GM18907 (cell line): ENCODE results near the gene YIF1A.
"Not testable (repeated sequence)": the region's sequence is repeated elsewhere in the genome, so short reads cannot be mapped to it uniquely, and the experiment has no call there.

ENCODE experiments used
- ATAC-seq: cut with Tn5 transposase; IDR thresholded peaks from one replicate; pipeline ENCODE4 v1.9.1; 2021; ENCODE audit warnings: mild to moderate bottlenecking, moderate library complexity; ENCODE audit not compliant: unreplicated experiment

Gene YIF1A

GRCh38 chr11:66311965-66312548, 23.1 kb upstream of the YIF1A start:
- ATAC-seq, result peak; percentile 69

- peak; percentile 0 for ATAC-seq
Measured at GRCh38 chr11:66311470-66311964, 22.6 kb upstream of the YIF1A start.

GRCh38 chr11:66310803-66311440, 22.0 kb upstream of the YIF1A start:
- not testable (repeated sequence) for ATAC-seq

GRCh38 chr11:66310324-66310723, 21.4 kb upstream of the YIF1A start:
- no peak for ATAC-seq

- ATAC-seq, result no peak
Measured at GRCh38 chr11:66309475-66309874, 20.5 kb upstream of the YIF1A start.

- ATAC-seq, result no peak
Measured at GRCh38 chr11:66302656-66303055, 13.7 kb upstream of the YIF1A start.

DNA sequence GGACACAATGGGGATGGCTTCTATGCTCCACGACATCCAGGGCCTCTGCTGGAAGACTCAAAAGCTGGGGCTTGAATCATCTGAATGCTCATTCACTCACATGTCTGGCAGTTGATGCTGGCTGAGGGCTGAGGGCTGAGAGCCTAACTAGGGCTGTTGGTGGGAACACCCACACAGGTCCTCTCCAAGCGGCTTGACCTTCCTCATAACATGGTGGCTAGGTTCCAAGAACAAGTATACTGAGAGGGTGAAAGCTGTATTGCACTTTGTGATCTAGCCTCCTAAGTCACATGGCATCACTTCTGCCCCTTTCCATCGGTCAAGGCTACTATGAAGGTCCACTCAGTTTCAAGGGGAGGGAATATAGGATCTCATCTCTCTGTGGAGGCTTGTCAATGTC, 10.2 kb upstream of the YIF1A start:
- ATAC-seq, result no peak

DNA sequence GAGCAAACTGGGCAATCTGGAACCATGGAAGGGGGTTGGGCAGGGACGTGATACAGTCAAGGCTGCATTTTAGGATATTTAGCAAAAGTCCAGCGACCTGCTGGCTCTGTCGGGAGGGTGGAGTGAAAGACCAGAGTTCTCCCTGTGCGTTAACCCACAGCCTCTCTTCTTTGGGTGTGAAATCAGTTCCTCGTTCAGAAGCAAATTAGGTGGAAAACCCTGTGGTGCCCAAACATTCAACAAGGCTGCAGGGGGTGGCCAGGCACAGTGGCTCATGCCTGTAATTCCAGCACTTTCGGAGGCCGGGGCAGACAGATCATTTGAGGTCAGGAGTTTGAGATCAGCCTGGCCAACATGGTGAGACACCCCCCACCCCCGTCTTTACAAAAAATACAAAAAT, 8.7 kb upstream of the YIF1A start:
- ATAC-seq, result no peak

DNA sequence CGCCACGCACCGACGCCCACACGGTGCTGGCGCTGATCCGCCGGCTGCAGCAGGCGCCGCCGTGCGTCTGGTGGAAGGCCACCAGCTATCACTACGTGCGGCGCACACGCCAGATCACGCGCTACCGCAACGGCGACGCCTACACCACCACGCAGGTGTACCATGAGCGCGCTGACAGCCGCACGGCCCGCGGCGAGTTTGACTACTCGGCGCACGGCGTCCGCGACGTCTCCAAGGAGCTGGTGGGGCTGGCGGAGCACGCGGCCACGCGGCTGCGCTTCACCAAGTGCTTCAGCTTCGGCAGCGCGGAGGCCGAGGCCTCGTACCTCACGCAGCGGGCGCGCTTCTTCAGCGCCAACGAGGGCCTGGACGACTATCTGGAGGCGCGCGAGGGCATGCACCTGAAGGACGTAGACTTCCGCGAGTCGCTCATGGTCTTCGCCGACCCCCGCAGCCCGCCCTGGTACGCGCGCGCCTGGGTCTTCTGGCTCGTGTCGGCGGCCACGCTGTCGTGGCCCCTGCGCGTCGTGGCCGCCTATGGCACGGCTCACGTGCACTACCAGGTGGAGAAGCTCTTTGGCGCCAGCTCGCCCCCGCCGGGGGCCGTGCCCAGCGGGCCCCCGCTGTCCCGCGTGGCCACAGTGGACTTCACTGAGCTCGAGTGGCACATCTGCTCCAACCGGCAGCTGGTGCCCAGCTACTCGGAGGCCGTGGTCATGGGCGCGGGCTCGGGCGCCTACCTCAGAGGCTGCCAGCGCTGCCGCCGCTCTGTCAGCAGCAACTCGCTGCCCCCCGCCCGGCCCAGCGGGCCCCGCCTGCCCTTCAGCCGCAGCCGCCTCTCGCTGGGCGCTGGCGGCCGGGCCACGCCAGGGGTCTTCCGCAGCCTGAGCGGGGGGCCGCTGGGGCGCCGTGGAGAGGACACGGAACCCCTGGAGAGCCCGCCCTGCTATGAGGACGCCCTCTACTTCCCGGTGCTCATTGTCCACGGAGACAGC, 6.0 kb upstream of the YIF1A start:
- ATAC-seq, result no peak

DNA sequence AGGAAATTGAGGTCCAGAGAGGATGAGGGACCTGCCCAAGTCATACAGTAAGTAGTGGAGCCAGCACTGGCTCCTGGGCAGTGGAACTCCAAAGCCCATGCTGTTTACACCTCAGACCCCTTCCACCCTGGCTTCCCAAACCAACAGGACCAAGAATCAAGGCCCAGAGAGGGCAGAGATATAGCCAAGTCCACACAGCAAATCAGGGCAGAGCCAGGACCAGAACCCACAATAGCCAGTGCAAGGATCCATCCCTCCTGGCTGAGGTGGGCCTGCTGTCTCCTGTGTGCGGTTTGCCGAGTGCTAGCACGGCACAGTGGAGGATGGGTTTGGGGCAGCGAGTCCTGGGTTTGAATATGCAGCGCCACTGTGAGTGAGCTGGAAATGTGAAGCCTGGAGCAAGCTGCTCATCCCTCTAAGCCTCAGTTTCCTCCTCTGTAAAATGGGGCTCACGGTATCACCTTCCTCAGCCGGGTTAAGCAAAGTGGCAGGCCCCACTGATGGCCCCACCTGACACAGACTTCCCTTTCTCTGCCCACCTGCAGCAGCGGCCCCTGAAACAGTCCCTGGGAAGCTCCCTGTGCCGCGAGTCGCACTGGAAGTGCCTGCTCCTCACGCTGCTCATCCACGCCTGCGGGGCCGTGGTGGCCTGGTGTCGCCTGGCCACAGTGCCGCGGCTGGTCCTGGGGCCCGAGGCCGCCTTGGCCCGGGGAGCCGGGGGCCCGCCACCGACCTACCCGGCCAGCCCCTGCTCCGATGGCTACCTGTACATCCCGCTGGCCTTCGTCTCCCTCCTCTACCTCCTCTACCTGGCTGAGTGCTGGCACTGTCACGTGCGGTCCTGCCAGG, 5.1 kb upstream of the YIF1A start:
- ATAC-seq, result no peak

DNA sequence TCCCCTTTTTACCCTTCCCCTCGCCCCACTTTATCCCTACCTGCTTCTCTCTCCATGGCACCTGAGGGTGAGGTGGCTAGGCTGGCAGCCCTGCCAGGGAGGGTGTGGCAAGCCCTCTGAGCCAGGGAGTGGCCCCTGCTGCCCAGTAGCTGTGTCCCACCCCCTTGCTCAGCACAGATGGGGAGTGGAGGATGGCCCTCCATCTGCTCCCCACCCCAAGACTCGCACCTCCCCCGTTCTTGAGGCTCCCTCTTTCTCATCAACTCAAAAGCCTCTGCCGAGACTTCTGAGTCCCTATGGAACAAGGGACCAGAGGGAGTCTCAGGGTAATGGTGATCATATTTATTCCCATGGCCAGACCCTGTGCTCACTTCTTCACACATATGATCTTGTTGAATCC, 4.4 kb upstream of the YIF1A start:
- ATAC-seq, result no peak

DNA sequence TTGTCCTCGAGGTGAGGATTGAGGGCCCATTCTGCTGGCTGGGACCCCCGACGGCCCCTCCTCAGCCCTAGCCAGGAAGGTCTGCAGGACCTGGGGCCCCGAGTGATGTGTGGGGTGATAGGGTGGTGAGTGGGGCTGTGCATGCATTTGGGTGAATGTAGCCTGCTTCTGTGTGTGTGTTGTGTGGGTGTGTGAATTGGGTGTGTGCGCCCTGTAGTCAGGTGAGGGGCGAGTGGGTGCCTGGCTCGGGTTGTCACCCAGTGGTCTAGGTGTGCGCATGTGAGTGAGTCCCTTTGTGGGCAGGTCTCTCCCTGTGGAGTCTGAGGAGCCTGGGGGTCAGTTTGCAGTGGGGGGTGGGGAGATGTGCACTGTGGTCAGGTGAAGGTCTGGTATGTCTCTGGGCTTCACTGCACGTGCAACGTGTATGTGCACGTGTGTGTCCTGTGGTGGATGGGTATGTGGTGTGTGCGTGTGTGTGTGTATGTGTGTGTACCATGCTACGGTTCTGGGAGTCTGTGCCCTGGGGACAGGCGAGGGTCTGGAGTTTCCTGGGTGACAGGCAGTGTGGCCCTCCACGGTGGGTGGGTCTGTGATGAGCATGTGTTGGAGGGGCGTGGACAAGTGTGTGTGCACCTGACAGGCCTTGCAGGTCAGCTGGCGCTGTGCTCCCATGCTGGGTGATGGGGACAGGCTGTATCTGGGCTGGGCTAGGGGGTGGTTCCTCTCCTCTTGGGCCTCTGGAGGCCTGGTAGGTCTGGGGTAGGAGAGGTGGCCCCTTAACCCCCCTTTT, 3.8 kb upstream of the YIF1A start:
- ATAC-seq, result no peak

DNA sequence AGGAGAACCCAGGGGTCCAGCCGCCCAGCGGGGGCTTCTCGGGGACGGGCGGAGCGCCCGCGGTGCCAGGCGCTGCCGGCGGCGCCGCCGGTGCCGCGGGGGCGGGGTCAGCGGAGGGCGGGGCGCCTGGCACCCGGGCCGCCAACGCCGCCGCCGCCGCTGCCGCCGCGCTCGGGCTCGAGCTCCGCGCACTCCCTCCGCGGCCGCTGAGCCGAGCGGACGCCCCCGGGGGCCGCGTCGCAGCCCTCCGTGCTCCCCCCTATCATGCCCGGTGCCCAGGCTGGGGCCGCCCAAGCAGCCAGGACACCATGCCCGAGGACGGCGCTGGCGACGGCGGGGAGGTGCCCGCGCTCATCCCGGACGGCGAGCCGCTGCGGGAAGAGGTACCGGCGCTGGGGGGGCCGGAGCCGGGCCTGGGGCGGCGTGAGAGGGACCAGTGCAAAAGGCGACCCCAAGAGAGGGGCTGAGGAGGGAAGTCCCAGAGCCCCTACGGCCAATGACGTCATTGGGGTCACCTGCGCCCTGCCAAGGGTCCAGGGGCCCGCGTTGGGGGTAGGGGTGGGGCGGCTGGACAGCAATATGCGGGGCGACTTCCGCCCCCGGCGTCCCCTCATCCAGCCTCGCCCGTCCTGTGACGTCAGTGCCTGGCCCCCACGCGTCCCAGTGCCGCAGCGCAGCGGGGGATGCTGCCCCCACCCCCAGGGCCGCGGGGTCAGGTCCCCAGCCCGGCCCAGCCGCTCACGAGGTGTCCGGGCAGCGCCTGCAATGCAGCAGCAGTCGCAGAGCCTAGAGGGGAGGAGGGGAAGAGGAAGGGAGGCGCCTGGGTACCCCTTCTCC, 3.0 kb upstream of the YIF1A start, which contains the start of gene TMEM151A:
Gene TMEM151A, plus strand, starts transcription at position 189 of the 837 bp plus-strand sequence. Its CDS starts 120 bp downstream, at position 309.
- no peak for ATAC-seq

- no peak for ATAC-seq
Measured at GRCh38 chr11:66291303-66291705, 2.4 kb upstream of the YIF1A start.

GRCh38 chr11:66290330-66290621, 1.3 kb upstream of the YIF1A start:
- no peak for ATAC-seq

DNA sequence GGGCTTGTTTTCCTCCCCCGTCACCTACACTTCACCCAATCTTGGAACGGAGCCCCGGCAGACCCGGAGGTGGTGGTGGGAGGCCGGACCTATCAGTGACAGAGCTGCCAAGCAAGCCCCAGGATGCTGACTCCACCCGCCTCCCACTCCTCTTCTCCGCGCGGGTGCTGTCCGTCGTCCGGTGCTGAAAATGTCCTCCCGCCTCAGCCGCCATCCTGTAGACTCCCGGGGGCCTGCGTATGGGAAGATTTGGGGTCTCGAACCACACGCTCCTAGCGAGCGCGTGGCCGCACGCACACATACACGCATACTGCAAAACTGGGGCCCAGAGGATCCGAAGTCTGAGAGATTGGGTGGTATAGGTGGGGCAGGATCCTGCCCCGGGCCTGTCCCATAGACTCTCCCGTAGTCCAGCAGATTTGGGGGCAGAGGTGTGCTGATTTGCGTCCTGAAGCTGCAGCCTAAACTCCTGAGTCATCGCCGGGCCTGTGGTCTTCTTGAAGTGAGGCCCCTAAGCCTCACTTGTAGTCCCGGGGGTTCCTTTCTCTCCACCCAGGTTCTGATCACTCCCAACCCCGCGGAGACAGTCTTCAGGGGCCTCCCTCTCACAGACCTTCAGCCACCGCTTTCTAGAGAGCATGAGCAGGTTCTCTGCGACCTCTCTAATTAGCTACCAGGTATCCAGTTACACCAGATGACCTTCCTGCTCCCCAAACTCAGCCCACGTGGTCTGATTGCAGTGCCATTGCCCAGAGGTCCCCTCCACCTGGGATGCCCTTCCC, 796 bp upstream of the YIF1A start:
- peak; percentile 38 for ATAC-seq

DNA sequence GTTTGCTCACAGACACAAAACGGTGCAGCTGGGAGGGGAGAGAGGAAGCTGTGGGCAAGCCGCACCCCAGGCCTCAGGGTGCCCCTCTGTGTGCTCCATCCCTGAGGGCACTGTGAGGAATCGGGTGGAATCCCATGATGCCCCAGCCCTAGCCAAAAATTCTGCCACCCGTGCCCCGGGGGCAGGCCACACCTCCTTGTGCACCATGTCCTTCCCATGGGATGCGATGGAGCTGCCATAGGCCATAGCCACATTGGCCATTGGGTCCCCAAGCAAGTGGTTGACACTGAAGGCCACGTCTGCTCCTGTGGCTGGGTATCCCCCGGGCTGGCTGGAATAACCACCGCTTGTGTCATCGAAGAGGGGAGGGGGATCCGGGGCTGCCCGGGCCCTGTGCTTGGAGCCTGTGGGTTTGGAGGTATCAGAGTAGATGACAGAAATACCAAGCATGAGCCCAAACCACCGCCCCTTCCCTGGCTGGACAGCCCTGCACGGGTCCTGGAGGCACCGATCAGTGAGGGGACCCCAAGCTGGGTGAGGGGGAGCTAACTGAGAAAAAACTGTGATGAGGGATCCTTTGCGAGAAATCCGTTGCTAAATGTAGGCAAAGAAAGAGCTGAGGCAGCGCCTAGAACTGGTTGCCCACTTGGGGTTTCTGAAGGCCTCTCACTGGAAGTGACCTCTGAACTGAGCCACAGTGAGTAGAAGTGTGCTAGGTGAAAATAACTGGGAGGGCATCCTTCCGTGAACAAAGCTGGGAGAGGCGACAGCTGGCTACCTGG, 863 bp downstream of the YIF1A start:
- ATAC-seq, result no peak
